Measurements from ENCODE around the gene HRH1.

DNA sequence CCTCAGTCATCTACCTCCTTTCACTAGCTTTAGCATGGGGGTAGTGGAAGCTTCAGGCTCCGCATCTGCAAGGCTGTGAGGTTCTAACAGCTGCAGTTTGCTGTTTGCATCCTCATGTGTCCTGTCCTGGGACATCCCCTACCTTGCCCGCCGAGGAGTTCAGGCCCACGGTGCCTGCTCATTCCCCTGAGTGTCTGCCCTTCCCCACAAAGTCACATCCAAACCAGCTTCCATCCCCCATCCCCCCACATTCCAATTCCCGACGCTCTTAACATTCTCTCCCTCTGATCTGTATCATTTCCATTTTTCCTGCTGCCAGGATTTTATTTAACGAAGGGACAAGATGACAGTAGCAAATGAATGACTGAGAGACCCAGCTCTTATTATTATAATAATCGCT lies 43.8 kb downstream of the HRH1 start:
- TF ChIP-seq CTCF (IDR thresholded peaks at IDR 0.05; ENCODE audit: insufficient read depth, low read length, poor library complexity, severe bottlenecking) (no peak), EZH2phosphoT487 (conservative IDR thresholded peaks at IDR 0.05; ENCODE audit: low read length) (no peak)
